ENCODE data around the gene OR52H1. TPM values are rescaled to one million over a fixed set of nuclear protein-coding genes. Genes with fewer than 3 reads are reported as not detected.

The OR52H1 gene
- total and polyA plus RNA-seq, 9 of the 15 experiments (the other 6 are each of a cell fraction or from before 2014, with no cell fraction given): 0.15 TPM; not detected in 8

- H3K27me3 ChIP-seq (ENCODE audit: control insufficient read depth in 2 of 2, insufficient read depth in 2 of 2, low read length in 2 of 2): no peaks in the 10 kb centered on the region
Measured at GRCh38 chr11:5556596-5557188, 8.4 kb upstream of the OR52H1 start.

DNA sequence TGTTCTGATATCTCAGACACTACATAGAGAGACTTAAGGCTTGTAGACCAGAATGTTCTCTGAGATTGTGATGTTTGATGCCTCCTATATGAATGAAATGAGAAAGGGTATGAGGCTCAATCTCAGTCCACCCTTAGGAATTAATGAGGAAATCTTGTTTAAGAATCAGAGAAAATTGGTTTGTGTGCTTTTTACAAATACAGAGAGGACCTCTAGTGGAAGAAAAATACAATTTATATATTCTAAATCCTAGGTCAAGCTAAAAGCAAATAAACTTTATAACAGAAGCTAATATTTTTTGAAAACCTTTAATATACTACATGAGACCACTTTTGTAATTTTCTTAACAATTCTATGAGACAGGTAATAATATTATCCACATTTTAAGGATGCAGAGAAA is 5.0 kb upstream of the OR52H1 start:
- Histone ChIP-seq H3K4me2 (ENCODE audit: insufficient read depth, low read length) (no peak overlapping the region), H3K79me2 (ENCODE audit: control insufficient read depth, insufficient read depth, low read length) (no peaks in the 10 kb centered on the region), H3K9me3 (replicated peaks; ENCODE audit: control insufficient read depth, insufficient read depth, low read depth, low read length) (no peaks in the 10 kb centered on the region), H3K4me1 (replicated peaks in 1 of 2; ENCODE audit: control insufficient read depth in 2 of 2, insufficient read depth in 2 of 2, low read length in 2 of 2) (peaks cover 0 to 14% of the 10 kb centered on the region in 2 experiments; a peak in 3 of 5 replicates), H3K9ac (ENCODE audit: insufficient read depth in 1 of 2, low read depth in 2 of 2, low read length in 2 of 2) (no peak overlapping the region), H3K27ac (ENCODE audit: extremely low read depth, low read depth, low read length) (no peak overlapping the region), H3K36me3 (ENCODE audit: control insufficient read depth, insufficient read depth, low read length) (no peaks in the 10 kb centered on the region), H3K9me1 (ENCODE audit: control insufficient read depth, insufficient read depth, low read length) (no peaks in the 10 kb centered on the region), H2AFZ (ENCODE audit: low read depth, low read length) (no peak overlapping the region), H4K20me1 (replicated peaks; ENCODE audit: control insufficient read depth, insufficient read depth, low read length) (no peaks in the 10 kb centered on the region), H3K27me3 (ENCODE audit: control insufficient read depth in 2 of 2, insufficient read depth in 2 of 2, low read length in 2 of 2) (no peaks in the 10 kb centered on the region), H3K4me3 (no peak overlapping the region)
- FAIRE-seq (no peak), ATAC-seq (no peak; the same call in 2 of the 3 replicates), DNase-seq (ENCODE audit: extremely low read depth in 1 of 4, low spot score in 3 of 4) (no peak)
- ChIA-PET POLR2A (interaction anchor here (0.6 kb wide), 1 partner anchor 49 kb away, joined by 3 read pairs; no protein-coding TSS in a partner anchor), CTCF (ENCODE audit: low intra/inter-chr PET ratio) (interaction anchor here (1.1 to 2.4 kb wide), 3 partner anchors 77 to 429 kb away, joined by 3 to 13 read pairs (median 3); no protein-coding TSS in a partner anchor)
- in situ Hi-C loops (cut with MboI) (no loop called here), intact Hi-C loops (cut with micrococcal nuclease) (loop anchor here (1.0 to 10.0 kb wide), 4 partner anchors 77 to 429 kb away; partner anchors contain the start of genes OR51M1 and OR51V1)
- no TSS peak for BruUV-seq (replicated peaks)
- TF ChIP-seq SAFB (IDR thresholded peaks at IDR 0.05; ENCODE audit: borderline replicate concordance, low read depth, low read length) (no peak), ZNF589 (CRISPR knock-in tag; IDR thresholded peaks at IDR 0.05; ENCODE audit: low read depth) (no peak), YY1 (IDR thresholded peaks at IDR 0.05; ENCODE audit: borderline replicate concordance in 1 of 3, control insufficient read depth in 1 of 3, extremely low read depth in 1 of 3, insufficient read depth in 3 of 3, insufficient read length in 1 of 3, insufficient replicate concordance in 2 of 3, low read depth in 1 of 3, low read length in 2 of 3) (no peak), CTCF (IDR thresholded peaks at IDR 0.05 in 2 of 3, conservative IDR thresholded peaks at IDR 0.05 in 1 of 3; ENCODE audit: insufficient read depth in 2 of 3, low read depth in 1 of 3, low read length in 3 of 3) (peak in 1 of 3 experiments; percentile 60; a peak in 2 of 6 replicates), TSC22D4 (tag; IDR thresholded peaks at IDR 0.05) (no peak), RAD21 (CRISPR knock-in tag; conservative IDR thresholded peaks at IDR 0.05 in 1 of 2, IDR thresholded peaks at IDR 0.05 in 1 of 2) (peak; percentile 48 to 71), KDM1A (IDR thresholded peaks at IDR 0.05) (0 out of 4 replicates have a peak, but pooled peaks of 1 of the 2 experiments have one; percentile 29)

More at GRCh38 chr11:5556596-5557188, 8.4 kb upstream of the OR52H1 start:
- DNase-seq (ENCODE audit: extremely low read depth in 1 of 4, low spot score in 3 of 4) (peak in 1 of 4 experiments; percentile 30), FAIRE-seq (no peak), ATAC-seq (peak; percentile 61)
- 2% methylated on average over 3 of the region's 3 CpGs for WGBS (ENCODE audit: insufficient coverage, low coverage, missing lambda C conversion rate)
- TF ChIP-seq GATA2 (CRISPR knock-in tag; IDR thresholded peaks at IDR 0.05) (no peak; the same call in 1 of the 2 replicates), MYC (IDR thresholded peaks at IDR 0.05; ENCODE audit: low read depth, low read length) (0 out of 2 replicates have a peak, but pooled peaks have one; percentile 15), MYC (CRISPR knock-in tag; IDR thresholded peaks at IDR 0.05; ENCODE audit: borderline replicate concordance, low read depth) (no peak), ZNF766 (CRISPR knock-in tag; conservative IDR thresholded peaks at IDR 0.05) (peak; percentile 80)
- Histone ChIP-seq H3K9me1 (ENCODE audit: control insufficient read depth, insufficient read depth, low read length) (no peaks in the 10 kb centered on the region), H3K36me3 (ENCODE audit: control insufficient read depth, insufficient read depth, low read length) (no peaks in the 10 kb centered on the region), H3K27ac (ENCODE audit: extremely low read depth, low read depth, low read length) (no peak overlapping the region), H3K79me2 (ENCODE audit: control insufficient read depth, insufficient read depth, low read length) (no peaks in the 10 kb centered on the region), H3K4me3 (no peak overlapping the region), H3K9ac (ENCODE audit: insufficient read depth in 1 of 2, low read depth in 2 of 2, low read length in 2 of 2) (no peak overlapping the region), H3K9me3 (replicated peaks; ENCODE audit: control insufficient read depth, insufficient read depth, low read depth, low read length) (no peaks in the 10 kb centered on the region), H4K20me1 (replicated peaks; ENCODE audit: control insufficient read depth, insufficient read depth, low read length) (no peaks in the 10 kb centered on the region), H2AFZ (ENCODE audit: low read depth, low read length) (peak overlapping the region; percentile 51), H3K4me2 (ENCODE audit: insufficient read depth, low read length) (no peak overlapping the region), H3K4me1 (replicated peaks in 1 of 2; ENCODE audit: control insufficient read depth in 2 of 2, insufficient read depth in 2 of 2, low read length in 2 of 2) (peaks cover 0 to 8% of the 10 kb centered on the region in 2 experiments; a peak in 3 of 5 replicates)
- CTCF ChIA-PET (ENCODE audit: low intra/inter-chr PET ratio): no interaction called here
- intact Hi-C loops (cut with micrococcal nuclease) (loop anchor here (5.0 to 10.0 kb wide), 2 partner anchors 172 to 264 kb away; partner anchors contain the start of gene OR51M1), in situ Hi-C loops (cut with MboI) (no loop called here)
- POLR2A ChIA-PET: interaction anchor here (0.6 kb wide), 1 partner anchor 15 kb away, joined by 3 read pairs; no protein-coding TSS in a partner anchor
- BruUV-seq (replicated peaks): no TSS peak
